Breast epithelium (tissue), 4 donors: ENCODE results near the gene GPR155. TPM values are rescaled to one million over a fixed set of nuclear protein-coding genes. Genes with fewer than 3 reads are reported as not detected.

Source experiments
- DNase-seq, 2 donors: peaks; one replicate each; pipeline ENCODE4 v3.0.0-alpha.2; 2019; ENCODE audit warnings: low spot score in 2 of 2
- H3K27ac ChIP-seq, 2 donors: fragments of 200-600 bp; sonication (generic) in 1 of 2; one replicate each; pipeline ENCODE4 v1.5.1; 2016 to 2019; ENCODE audit warnings: mild to moderate bottlenecking in 1 of 2
- H3K27me3 ChIP-seq, 2 donors: fragments of 200-600 bp; sonication (generic) in 1 of 2; one replicate each; pipeline versions ENCODE4 v1.5.1 to v1.6.0; 2017 to 2019; ENCODE audit warnings: control low read depth in 1 of 2, mild to moderate bottlenecking in 1 of 2
- H3K36me3 ChIP-seq: fragments of 200-600 bp; one replicate; pipeline ENCODE4 v1.5.1; 2019
- H3K4me1 ChIP-seq, 2 donors: fragments of 200-600 bp; sonication (generic); one replicate each; pipeline ENCODE4 v1.5.1; 2016 to 2019; ENCODE audit warnings: control low read depth in 1 of 2
- H3K4me3 ChIP-seq, 3 donors: fragments of 200-600 bp; sonication (generic); 1 replicate in 2 of 3; 2 replicates in 1 of 3; pipeline ENCODE4 v1.5.1; 2016 to 2019; ENCODE audit warnings: mild to moderate bottlenecking in 3 of 3, moderate library complexity in 2 of 3
- H3K9me3 ChIP-seq, 2 donors: fragments of 200-600 bp; sonication (generic) in 1 of 2; one replicate each; pipeline ENCODE4 v1.5.1; 2016 to 2019; ENCODE audit warnings: control low read depth in 1 of 2
- CTCF ChIP-seq, 3 donors: fragments of 450-650 bp; IDR thresholded peaks; one replicate each; pipeline ENCODE4 v1.5.1; 2016 to 2017; ENCODE audit warnings: antibody characterized with exemption in 3 of 3, mild to moderate bottlenecking in 3 of 3, moderate library complexity in 3 of 3
- POLR2A ChIP-seq: fragments of 450-650 bp; IDR thresholded peaks from one replicate; pipeline ENCODE4 v1.6.1; 2016; ENCODE audit warnings: antibody characterized with exemption, mild to moderate bottlenecking, moderate library complexity
- POLR2AphosphoS5 ChIP-seq, 3 donors: sonication (generic); formaldehyde crosslinking; IDR thresholded peaks; one replicate each; pipeline ENCODE4 v1.6.1; 2017; ENCODE audit warnings: antibody characterized with exemption in 3 of 3
- intact Hi-C: fragments of 100-400 bp; cut with DNase I; formaldehyde crosslinking; loops from one replicate; pipeline ENCODE4 v1.15.1; 2023; ENCODE audit warnings: low total_unique reads
- total RNA-seq, 3 donors: library from RNA; depleted of rRNA; stranded (reverse); fragments of >200 nt; gene quantifications; one replicate each; pipeline ENCODE4 v1.1.0, GENCODE V29; 2016

The GPR155 gene
- total RNA-seq, 3 donors from 2014 or later = 4.3 to 7.2 (median 5.0) TPM

GRCh38 chr2:174512345-174512744, 25.5 kb upstream of the GPR155 start:
- H3K36me3 ChIP-seq = no peaks in the 10 kb centered on the region
- DNase-seq = no peak
- H3K9me3 ChIP-seq = peaks cover 4 to 15% of the 10 kb centered on the region in 2 donors
- intact Hi-C loops = no loop called here
- TF ChIP-seq POLR2AphosphoS5 (IDR thresholded peaks at IDR 0.05) (no peak), POLR2A (no peak), CTCF (IDR thresholded peaks at IDR 0.05) (no peak)
- H3K27me3 ChIP-seq = no peaks in the 10 kb centered on the region
- H3K4me1 ChIP-seq = no peaks in the 10 kb centered on the region
- H3K27ac ChIP-seq = no peak overlapping the region
- no peak overlapping the region for H3K4me3 ChIP-seq

- no peak for TF ChIP-seq CTCF (IDR thresholded peaks at IDR 0.05)
- TF ChIP-seq POLR2A = no peak
- Histone ChIP-seq H3K4me3 (no peak overlapping the region), H3K4me1 (no peaks in the 10 kb centered on the region), H3K27ac (no peak overlapping the region), H3K36me3 (no peaks in the 10 kb centered on the region), H3K9me3 (peaks cover 4 to 15% of the 10 kb centered on the region in 2 donors), H3K27me3 (no peaks in the 10 kb centered on the region)
- DNase-seq = no peak
- intact Hi-C loops = no loop called here
Measured at GRCh38 chr2:174511580-174512260, 24.9 kb upstream of the GPR155 start.

- intact Hi-C loops = no loop called here
- H3K4me3 ChIP-seq = no peak overlapping the region
Measured at GRCh38 chr2:174510583-174511189, 23.9 kb upstream of the GPR155 start.

GRCh38 chr2:174503161-174503809, 16.5 kb upstream of the GPR155 start:
- no peak for DNase-seq
- H3K27me3 ChIP-seq = no peaks in the 10 kb centered on the region
- no peaks in the 10 kb centered on the region for H3K9me3 ChIP-seq
- intact Hi-C loops = no loop called here
- TF ChIP-seq POLR2AphosphoS5 (IDR thresholded peaks at IDR 0.05) (no peak), CTCF (IDR thresholded peaks at IDR 0.05) (no peak), POLR2A (no peak)
- no peaks in the 10 kb centered on the region for H3K36me3 ChIP-seq
- no peak overlapping the region for H3K4me3 ChIP-seq
- no peaks in the 10 kb centered on the region for H3K4me1 ChIP-seq
- H3K27ac ChIP-seq = no peak overlapping the region

More at GRCh38 chr2:174510583-174511189, 23.9 kb upstream of the GPR155 start:
- peaks cover 4 to 15% of the 10 kb centered on the region in 2 donors for H3K9me3 ChIP-seq
- H3K36me3 ChIP-seq = no peaks in the 10 kb centered on the region
- no peak for DNase-seq
- H3K27ac ChIP-seq = no peak overlapping the region
- no peak for TF ChIP-seq POLR2AphosphoS5 (IDR thresholded peaks at IDR 0.05)
- no peak for TF ChIP-seq CTCF (IDR thresholded peaks at IDR 0.05)
- no peaks in the 10 kb centered on the region for H3K27me3 ChIP-seq
- no peaks in the 10 kb centered on the region for H3K4me1 ChIP-seq

- Histone ChIP-seq H3K36me3 (no peaks in the 10 kb centered on the region), H3K27me3 (no peaks in the 10 kb centered on the region), H3K4me1 (no peaks in the 10 kb centered on the region), H3K9me3 (no peaks in the 10 kb centered on the region), H3K4me3 (no peak overlapping the region), H3K27ac (no peak overlapping the region)
- no peak for TF ChIP-seq CTCF (IDR thresholded peaks at IDR 0.05)
- intact Hi-C loops = no loop called here
- DNase-seq = no peak
Measured at GRCh38 chr2:174499371-174499770, 12.5 kb upstream of the GPR155 start.
